ENCODE measurements around the gene ABHD17B.

- TF ChIP-seq CTCF (conservative IDR thresholded peaks at IDR 0.05; ENCODE audit: low read length) (no peak), EZH2phosphoT487 (IDR thresholded peaks at IDR 0.05; ENCODE audit: borderline replicate concordance) (no peak)
Measured at GRCh38 chr9:71876829-71877228, 34.2 kb downstream of the ABHD17B start.
